Activated T-cell treated with anti-CD3 and anti-CD28 coated beads, Interleukin-2, amount 50 U/mL, for 4 hours (primary cell): ENCODE results near the gene APOM. TPM values are rescaled to one million over a fixed set of nuclear protein-coding genes. Genes with fewer than 3 reads are reported as not detected.

Source experiments
- total RNA-seq, 3 donors: library from RNA; stranded (reverse); gene quantifications; one replicate each; pipeline ENCODE4 v1.2.1, GENCODE V29; 2021

APOM gene
- total RNA-seq, 3 donors from 2014 or later, result 1.8 to 2.8 (median 2.1) TPM

Other genes starting within 250 kb of the APOM start
- 10 to 100 TPM; 11.3 to 14.9 (median 12.5) TPM for gene MICB, start 157.7 kb upstream of the APOM start, total RNA-seq
- not detected for gene MCCD1, start 126.9 kb upstream of the APOM start, total RNA-seq
- gene DDX39B, start 113.9 kb upstream of the APOM start, total RNA-seq, result 100 to 1,000 TPM; 644 to 667 (median 666) TPM
- gene ATP6V1G2, start 109.3 kb upstream of the APOM start, total RNA-seq, result under 1 TPM; 0.38 to 0.84 (median 0.58) TPM
- 10 to 100 TPM in 2 of 3 donors, 1 to 10 TPM in 1; 9.3 to 12.8 (median 12.7) TPM for gene NFKBIL1, start 108.3 kb upstream of the APOM start, total RNA-seq
- gene LTA, start 83.6 kb upstream of the APOM start, total RNA-seq, result 1,000 to 10,000 TPM; 1,238 to 1,641 (median 1,296) TPM
- gene TNF, start 80.3 kb upstream of the APOM start, total RNA-seq, result 100 to 1,000 TPM; 485 to 701 (median 587) TPM
- 100 to 1,000 TPM; 161 to 210 (median 186) TPM for gene LTB, start 73.5 kb upstream of the APOM start, total RNA-seq
- gene LST1, start 69.6 kb upstream of the APOM start, total RNA-seq, result 1 to 10 TPM; 4.8 to 7.9 (median 7.0) TPM
- gene NCR3, start 62.9 kb upstream of the APOM start, total RNA-seq, result 10 to 100 TPM in 1 of 3 donors, 1 to 10 TPM in 2; 6.0 to 27.3 (median 8.4) TPM
- 10 to 100 TPM; 18.5 to 57.5 (median 36.5) TPM for gene AIF1, start 40.7 kb upstream of the APOM start, total RNA-seq
- gene PRRC2A, start 35.2 kb upstream of the APOM start, total RNA-seq, result 100 to 1,000 TPM; 290 to 309 (median 306) TPM
- 100 to 1,000 TPM; 403 to 418 (median 411) TPM for gene BAG6, start 3.2 kb upstream of the APOM start, total RNA-seq
- 10 to 100 TPM; 17.1 to 18.3 (median 18.2) TPM for gene C6orf47, start 4.9 kb downstream of the APOM start, total RNA-seq
- gene GPANK1, start 9.1 kb downstream of the APOM start, total RNA-seq, result 10 to 100 TPM; 34.9 to 37.8 (median 37.5) TPM
- 100 to 1,000 TPM; 301 to 311 (median 307) TPM for gene CSNK2B, start 10.2 kb downstream of the APOM start, total RNA-seq
- gene LY6G5B, start 14.1 kb downstream of the APOM start, total RNA-seq, result 10 to 100 TPM; 22.6 to 24.0 (median 22.9) TPM
- 1 to 10 TPM; 2.3 to 3.8 (median 3.1) TPM for gene LY6G5C, start 25.2 kb downstream of the APOM start, total RNA-seq
- 10 to 100 TPM; 33.9 to 38.1 (median 35.2) TPM for gene ABHD16A, start 47.4 kb downstream of the APOM start, total RNA-seq
- gene LY6G6F, start 51.0 kb downstream of the APOM start, total RNA-seq, result not detected
- gene LY6G6D, start 59.5 kb downstream of the APOM start, total RNA-seq, result not detected
- gene LY6G6C, start 65.9 kb downstream of the APOM start, total RNA-seq, result not detected
- under 1 TPM in 2 of 3 donors, not detected in 1; 0.33 to 0.55 TPM for gene MPIG6B, start 67.5 kb downstream of the APOM start, total RNA-seq
- 1 to 10 TPM; 3.4 to 3.9 (median 3.5) TPM for gene DDAH2, start 73.4 kb downstream of the APOM start, total RNA-seq
- 100 to 1,000 TPM; 344 to 370 (median 353) TPM for gene CLIC1, start 80.6 kb downstream of the APOM start, total RNA-seq
- gene MSH5, start 84.1 kb downstream of the APOM start, total RNA-seq, result 10 to 100 TPM; 30.9 to 35.4 (median 34.3) TPM
- gene SAPCD1, start 106.8 kb downstream of the APOM start, total RNA-seq, result 10 to 100 TPM in 2 of 3 donors, 1 to 10 TPM in 1; 9.4 to 12.2 (median 12.1) TPM
- gene VWA7, start 121.4 kb downstream of the APOM start, total RNA-seq, result 1 to 10 TPM; 1.4 TPM
- gene VARS1, start 139.9 kb downstream of the APOM start, total RNA-seq, result 100 to 1,000 TPM; 231 to 263 (median 234) TPM
- gene LSM2, start 151.1 kb downstream of the APOM start, total RNA-seq, result 100 to 1,000 TPM; 163 to 192 (median 184) TPM
- gene HSPA1L, start 159.4 kb downstream of the APOM start, total RNA-seq, result 1 to 10 TPM; 1.6 to 1.8 (median 1.7) TPM
- 10 to 100 TPM; 33.3 to 38.1 (median 34.2) TPM for gene HSPA1A, start 159.6 kb downstream of the APOM start, total RNA-seq
- 10 to 100 TPM; 76.1 to 97.7 (median 93.0) TPM for gene HSPA1B, start 171.8 kb downstream of the APOM start, total RNA-seq
- 10 to 100 TPM; 25.6 to 26.7 (median 26.0) TPM for gene NEU1, start 206.9 kb downstream of the APOM start, total RNA-seq
- under 1 TPM; 0.13 to 0.60 (median 0.20) TPM for gene SLC44A4, start 223.1 kb downstream of the APOM start, total RNA-seq
- gene EHMT2, start 241.8 kb downstream of the APOM start, total RNA-seq, result 10 to 100 TPM; 52.8 to 70.9 (median 67.8) TPM
- gene ZBTB12, start 246.2 kb downstream of the APOM start, total RNA-seq, result 1 to 10 TPM; 3.5 to 6.1 (median 5.4) TPM